Measurements from ENCODE around the gene CCDC142.
A peak's percentile ranks its signal among the peaks of the same experiment; 100 is the strongest.

Gene CCDC142

DNA sequence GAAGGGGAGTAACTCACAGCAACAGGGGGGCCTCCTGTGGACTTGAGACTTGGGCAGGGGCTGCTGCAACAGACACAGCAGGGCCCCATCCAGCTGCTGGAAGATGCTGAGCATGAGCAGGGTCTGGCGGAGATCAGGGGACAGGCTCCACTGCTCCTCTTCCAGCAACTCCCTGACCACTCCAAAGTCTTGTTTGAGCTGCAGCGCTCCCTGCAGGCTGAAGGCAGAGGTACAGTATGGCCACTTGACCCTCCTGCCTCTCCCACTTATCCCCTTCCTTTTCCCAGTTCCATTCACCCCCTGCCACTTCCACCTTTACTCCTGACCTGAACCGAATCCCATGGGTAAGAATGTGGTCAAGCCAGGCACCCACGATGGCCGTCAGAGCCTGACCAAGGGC is 7.9 kb downstream of the CCDC142 start (continued):
- TF ChIP-seq, protein P1, sequence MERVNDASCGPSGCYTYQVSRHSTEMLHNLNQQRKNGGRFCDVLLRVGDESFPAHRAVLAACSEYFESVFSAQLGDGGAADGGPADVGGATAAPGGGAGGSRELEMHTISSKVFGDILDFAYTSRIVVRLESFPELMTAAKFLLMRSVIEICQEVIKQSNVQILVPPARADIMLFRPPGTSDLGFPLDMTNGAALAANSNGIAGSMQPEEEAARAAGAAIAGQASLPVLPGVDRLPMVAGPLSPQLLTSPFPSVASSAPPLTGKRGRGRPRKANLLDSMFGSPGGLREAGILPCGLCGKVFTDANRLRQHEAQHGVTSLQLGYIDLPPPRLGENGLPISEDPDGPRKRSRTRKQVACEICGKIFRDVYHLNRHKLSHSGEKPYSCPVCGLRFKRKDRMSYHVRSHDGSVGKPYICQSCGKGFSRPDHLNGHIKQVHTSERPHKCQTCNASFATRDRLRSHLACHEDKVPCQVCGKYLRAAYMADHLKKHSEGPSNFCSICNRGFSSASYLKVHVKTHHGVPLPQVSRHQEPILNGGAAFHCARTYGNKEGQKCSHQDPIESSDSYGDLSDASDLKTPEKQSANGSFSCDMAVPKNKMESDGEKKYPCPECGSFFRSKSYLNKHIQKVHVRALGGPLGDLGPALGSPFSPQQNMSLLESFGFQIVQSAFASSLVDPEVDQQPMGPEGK (CRISPR knock-in tag; IDR thresholded peaks at IDR 0.05; ENCODE audit: borderline replicate concordance): no peak
- TF ChIP-seq ARNTL (CRISPR knock-in tag; IDR thresholded peaks at IDR 0.05; ENCODE audit: borderline replicate concordance, low read depth) (no peak), ZFP30 (CRISPR knock-in tag; IDR thresholded peaks at IDR 0.05) (no peak), TOX (CRISPR knock-in tag; IDR thresholded peaks at IDR 0.05; ENCODE audit: borderline replicate concordance) (no peak)
- TF ChIP-seq, protein P2, sequence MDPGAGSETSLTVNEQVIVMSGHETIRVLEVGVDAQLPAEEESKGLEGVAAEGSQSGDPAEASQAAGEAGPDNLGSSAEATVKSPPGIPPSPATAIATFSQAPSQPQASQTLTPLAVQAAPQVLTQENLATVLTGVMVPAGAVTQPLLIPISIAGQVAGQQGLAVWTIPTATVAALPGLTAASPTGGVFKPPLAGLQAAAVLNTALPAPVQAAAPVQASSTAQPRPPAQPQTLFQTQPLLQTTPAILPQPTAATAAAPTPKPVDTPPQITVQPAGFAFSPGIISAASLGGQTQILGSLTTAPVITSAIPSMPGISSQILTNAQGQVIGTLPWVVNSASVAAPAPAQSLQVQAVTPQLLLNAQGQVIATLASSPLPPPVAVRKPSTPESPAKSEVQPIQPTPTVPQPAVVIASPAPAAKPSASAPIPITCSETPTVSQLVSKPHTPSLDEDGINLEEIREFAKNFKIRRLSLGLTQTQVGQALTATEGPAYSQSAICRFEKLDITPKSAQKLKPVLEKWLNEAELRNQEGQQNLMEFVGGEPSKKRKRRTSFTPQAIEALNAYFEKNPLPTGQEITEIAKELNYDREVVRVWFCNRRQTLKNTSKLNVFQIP (CRISPR knock-in tag; IDR thresholded peaks at IDR 0.05; ENCODE audit: borderline replicate concordance, low read depth): no peak

DNA sequence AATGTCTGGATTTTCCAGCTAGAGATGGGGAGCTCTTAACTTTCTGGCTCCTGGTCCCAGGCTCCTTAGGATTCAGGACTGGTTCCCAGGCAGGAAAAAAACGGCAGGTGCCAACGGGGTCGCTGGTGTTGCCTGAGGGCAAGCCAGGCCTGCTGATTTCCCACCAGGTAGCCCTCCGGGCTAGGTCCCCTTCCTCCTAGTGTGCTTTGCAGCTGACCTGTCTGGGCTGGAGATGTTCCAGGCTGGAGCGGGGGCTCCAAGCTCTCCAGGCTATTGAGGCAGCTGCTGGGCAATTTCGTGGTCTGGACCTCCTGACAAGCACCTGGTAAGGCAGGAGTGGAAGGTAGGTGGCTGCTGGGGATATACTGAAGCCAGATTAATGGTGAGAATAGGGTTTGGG is 8.3 kb downstream of the CCDC142 start:
- no peak for ATAC-seq
- TF ChIP-seq ZFP3 (CRISPR knock-in tag; IDR thresholded peaks at IDR 0.05) (no peak), GLIS3 (CRISPR knock-in tag; IDR thresholded peaks at IDR 0.05) (no peak)
- TF ChIP-seq, protein P3, sequence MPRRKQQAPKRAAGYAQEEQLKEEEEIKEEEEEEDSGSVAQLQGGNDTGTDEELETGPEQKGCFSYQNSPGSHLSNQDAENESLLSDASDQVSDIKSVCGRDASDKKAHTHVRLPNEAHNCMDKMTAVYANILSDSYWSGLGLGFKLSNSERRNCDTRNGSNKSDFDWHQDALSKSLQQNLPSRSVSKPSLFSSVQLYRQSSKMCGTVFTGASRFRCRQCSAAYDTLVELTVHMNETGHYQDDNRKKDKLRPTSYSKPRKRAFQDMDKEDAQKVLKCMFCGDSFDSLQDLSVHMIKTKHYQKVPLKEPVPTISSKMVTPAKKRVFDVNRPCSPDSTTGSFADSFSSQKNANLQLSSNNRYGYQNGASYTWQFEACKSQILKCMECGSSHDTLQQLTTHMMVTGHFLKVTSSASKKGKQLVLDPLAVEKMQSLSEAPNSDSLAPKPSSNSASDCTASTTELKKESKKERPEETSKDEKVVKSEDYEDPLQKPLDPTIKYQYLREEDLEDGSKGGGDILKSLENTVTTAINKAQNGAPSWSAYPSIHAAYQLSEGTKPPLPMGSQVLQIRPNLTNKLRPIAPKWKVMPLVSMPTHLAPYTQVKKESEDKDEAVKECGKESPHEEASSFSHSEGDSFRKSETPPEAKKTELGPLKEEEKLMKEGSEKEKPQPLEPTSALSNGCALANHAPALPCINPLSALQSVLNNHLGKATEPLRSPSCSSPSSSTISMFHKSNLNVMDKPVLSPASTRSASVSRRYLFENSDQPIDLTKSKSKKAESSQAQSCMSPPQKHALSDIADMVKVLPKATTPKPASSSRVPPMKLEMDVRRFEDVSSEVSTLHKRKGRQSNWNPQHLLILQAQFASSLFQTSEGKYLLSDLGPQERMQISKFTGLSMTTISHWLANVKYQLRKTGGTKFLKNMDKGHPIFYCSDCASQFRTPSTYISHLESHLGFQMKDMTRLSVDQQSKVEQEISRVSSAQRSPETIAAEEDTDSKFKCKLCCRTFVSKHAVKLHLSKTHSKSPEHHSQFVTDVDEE (CRISPR knock-in tag; IDR thresholded peaks at IDR 0.05): no peak

DNA sequence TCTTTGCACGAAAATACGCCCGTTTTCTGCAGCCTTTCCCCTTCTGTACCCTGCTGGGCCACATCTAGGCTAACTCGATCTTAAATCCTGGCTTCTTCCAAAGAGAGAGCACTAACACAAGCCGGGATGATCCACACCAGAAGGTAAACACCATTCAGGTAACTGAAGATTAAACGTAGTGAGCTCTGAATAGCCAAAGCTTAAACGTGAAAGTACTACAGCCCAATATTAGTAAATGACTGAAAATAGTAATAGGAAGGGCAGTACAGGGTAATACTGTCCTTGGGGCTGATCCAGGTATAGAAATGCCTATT is 9.9 kb downstream of the CCDC142 start:
- peak; percentile 4 for ATAC-seq
- TF ChIP-seq ESRRG (CRISPR knock-in tag; IDR thresholded peaks at IDR 0.05) (no peak), ARNTL (CRISPR knock-in tag; IDR thresholded peaks at IDR 0.05; ENCODE audit: borderline replicate concordance, low read depth) (no peak), PPARA (CRISPR knock-in tag; IDR thresholded peaks at IDR 0.05; ENCODE audit: borderline replicate concordance) (no peak), CSDC2 (CRISPR knock-in tag; IDR thresholded peaks at IDR 0.05) (no peak), ISL1 (CRISPR knock-in tag; IDR thresholded peaks at IDR 0.05) (no peak)

DNA sequence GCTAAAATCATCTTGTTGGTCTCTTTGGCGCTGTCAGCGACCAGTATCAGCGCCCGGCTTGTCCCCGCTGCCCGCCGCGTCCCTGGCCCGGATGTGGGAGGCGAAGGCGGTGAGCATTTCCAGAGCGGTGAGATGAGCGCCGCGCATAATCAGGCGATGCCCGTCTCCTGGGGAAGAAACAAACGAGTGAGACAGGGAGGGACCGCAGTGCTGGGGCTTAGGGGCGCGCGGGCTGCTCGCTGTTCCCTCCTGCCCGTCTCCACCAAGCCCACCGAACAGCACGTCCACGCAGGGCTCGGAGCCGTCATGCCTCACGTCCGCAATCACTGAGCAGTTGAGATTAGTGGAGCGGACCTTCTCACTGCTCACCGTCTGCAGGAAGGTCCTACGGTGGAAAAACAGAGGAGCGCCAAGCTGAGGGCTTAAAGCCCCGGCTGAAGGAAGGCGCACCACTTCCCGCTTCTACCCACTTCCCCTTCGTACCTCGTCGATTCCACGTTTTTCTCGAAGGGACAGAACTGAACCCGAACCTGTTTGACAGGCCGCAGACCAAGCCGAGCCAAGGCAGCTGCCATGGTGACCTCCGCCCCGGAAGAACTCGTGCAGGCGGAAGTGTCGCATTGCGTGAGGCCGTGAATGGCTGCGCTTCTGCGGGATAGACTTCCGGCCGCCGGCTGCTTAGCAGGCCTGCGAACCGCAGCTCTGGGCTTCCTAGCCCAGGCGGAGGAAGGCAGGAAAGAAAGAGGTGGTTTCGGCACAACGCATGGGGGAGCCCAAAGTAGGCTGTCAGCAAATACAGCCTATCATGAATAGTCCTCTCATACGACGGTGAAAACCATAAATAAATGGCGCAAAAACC is 10.5 kb downstream of the CCDC142 start, which contains the start of gene MRPL53:
Gene MRPL53 (minus strand): TSS at position 595 of the 859 bp plus-strand sequence. CDS start 20 bp downstream, at position 575.
- peak; percentile 91 for ATAC-seq
- TF ChIP-seq TOX (CRISPR knock-in tag; IDR thresholded peaks at IDR 0.05; ENCODE audit: borderline replicate concordance) (no peak), TCF4 (CRISPR knock-in tag; IDR thresholded peaks at IDR 0.05; ENCODE audit: borderline replicate concordance) (0 out of 2 replicates have a peak, but pooled peaks have one; percentile 15), ZNF70 (CRISPR knock-in tag; IDR thresholded peaks at IDR 0.05) (no peak), GLIS3 (CRISPR knock-in tag; IDR thresholded peaks at IDR 0.05) (peak; percentile 86), ZFP3 (CRISPR knock-in tag; IDR thresholded peaks at IDR 0.05) (peak; percentile 61; the same call in 1 of the 2 replicates), ZNF565 (CRISPR knock-in tag; conservative IDR thresholded peaks at IDR 0.05; ENCODE audit: low read depth) (no peak), SNAI2 (CRISPR knock-in tag; IDR thresholded peaks at IDR 0.05) (no peak), RARB (CRISPR knock-in tag; IDR thresholded peaks at IDR 0.05) (0 out of 2 replicates have a peak, but pooled peaks have one; percentile 11), ZFP30 (CRISPR knock-in tag; IDR thresholded peaks at IDR 0.05) (no peak), CSDC2 (CRISPR knock-in tag; IDR thresholded peaks at IDR 0.05) (no peak)
- TF ChIP-seq, protein P4, sequence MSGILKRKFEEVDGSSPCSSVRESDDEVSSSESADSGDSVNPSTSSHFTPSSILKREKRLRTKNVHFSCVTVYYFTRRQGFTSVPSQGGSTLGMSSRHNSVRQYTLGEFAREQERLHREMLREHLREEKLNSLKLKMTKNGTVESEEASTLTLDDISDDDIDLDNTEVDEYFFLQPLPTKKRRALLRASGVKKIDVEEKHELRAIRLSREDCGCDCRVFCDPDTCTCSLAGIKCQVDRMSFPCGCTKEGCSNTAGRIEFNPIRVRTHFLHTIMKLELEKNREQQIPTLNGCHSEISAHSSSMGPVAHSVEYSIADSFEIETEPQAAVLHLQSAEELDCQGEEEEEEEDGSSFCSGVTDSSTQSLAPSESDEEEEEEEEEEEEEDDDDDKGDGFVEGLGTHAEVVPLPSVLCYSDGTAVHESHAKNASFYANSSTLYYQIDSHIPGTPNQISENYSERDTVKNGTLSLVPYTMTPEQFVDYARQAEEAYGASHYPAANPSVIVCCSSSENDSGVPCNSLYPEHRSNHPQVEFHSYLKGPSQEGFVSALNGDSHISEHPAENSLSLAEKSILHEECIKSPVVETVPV (CRISPR knock-in tag; IDR thresholded peaks at IDR 0.05): no peak
- TF ChIP-seq, protein P2 (CRISPR knock-in tag; IDR thresholded peaks at IDR 0.05; ENCODE audit: borderline replicate concordance, low read depth): 0 out of 2 replicates have a peak, but pooled peaks have one; percentile 70
- TF ChIP-seq, protein P3 (CRISPR knock-in tag; IDR thresholded peaks at IDR 0.05): no peak; the same call in 1 of the 2 replicates
- TF ChIP-seq, protein P1 (CRISPR knock-in tag; IDR thresholded peaks at IDR 0.05; ENCODE audit: borderline replicate concordance): no peak
